GM23248 (cell line): ENCODE measurements around the gene SSTR5. TPM values are rescaled to one million over a fixed set of nuclear protein-coding genes. Genes with fewer than 3 reads are reported as not detected.

Experiments used
- DNase-seq: peaks from one replicate; pipeline ENCODE4 v3.0.0-alpha.2; 2015
- H2AFZ ChIP-seq: fragments of 200-600 bp; sonication (generic); 2 replicates; pipeline ENCODE4 v1.6.1; 2016; ENCODE audit warnings: antibody characterized with exemption
- H3F3A ChIP-seq: fragments of 200-600 bp; sonication (generic); 2 replicates; pipeline ENCODE4 v1.6.1; 2016; ENCODE audit warnings: mild to moderate bottlenecking, antibody characterized with exemption, mixed run types; ENCODE audit not compliant: insufficient read depth
- H3K27ac ChIP-seq: fragments of 200-600 bp; sonication (generic); 2 replicates; pipeline ENCODE4 v1.5.1; 2016; ENCODE audit warnings: mild to moderate bottlenecking
- H3K27me3 ChIP-seq: fragments of 200-600 bp; sonication (generic); replicated peaks from 2 replicates; pipeline ENCODE4 v1.6.1; 2016; ENCODE audit warnings: mild to moderate bottlenecking; ENCODE audit not compliant: insufficient read depth
- H3K36me3 ChIP-seq: fragments of 200-600 bp; sonication (generic); 2 replicates; pipeline ENCODE4 v1.6.1; 2016; ENCODE audit warnings: low read depth, mild to moderate bottlenecking
- H3K4me1 ChIP-seq: fragments of 200-600 bp; sonication (generic); 2 replicates; pipeline ENCODE4 v1.6.1; 2016; ENCODE audit warnings: mild to moderate bottlenecking; ENCODE audit not compliant: insufficient read depth
- H3K4me2 ChIP-seq: fragments of 200-600 bp; sonication (generic); one replicate; pipeline ENCODE4 v1.6.1; 2016; ENCODE audit warnings: mild to moderate bottlenecking; ENCODE audit not compliant: unreplicated experiment
- H3K4me3 ChIP-seq: fragments of 200-600 bp; sonication (generic); 2 replicates; pipeline ENCODE4 v1.5.1; 2016; ENCODE audit warnings: mild to moderate bottlenecking
- H3K79me2 ChIP-seq: fragments of 200-600 bp; sonication (generic); 2 replicates; pipeline ENCODE4 v1.6.1; 2016; ENCODE audit warnings: mild to moderate bottlenecking; ENCODE audit not compliant: insufficient read depth
- H3K9ac ChIP-seq: fragments of 200-600 bp; sonication (generic); 2 replicates; pipeline ENCODE4 v1.6.1; 2016; ENCODE audit warnings: mild to moderate bottlenecking
- H3K9me2 ChIP-seq: fragments of 200-600 bp; sonication (generic); 2 replicates; pipeline ENCODE4 v1.6.1; 2016; ENCODE audit warnings: mixed run types, mild to moderate bottlenecking, moderate library complexity; ENCODE audit not compliant: insufficient read depth
- H3K9me3 ChIP-seq: fragments of 200-600 bp; sonication (generic); one replicate; pipeline ENCODE4 v1.6.1; 2017; ENCODE audit warnings: low read depth
- H4K20me1 ChIP-seq: fragments of 200-600 bp; sonication (generic); 2 replicates; pipeline ENCODE4 v1.6.0; 2016; ENCODE audit not compliant: insufficient read depth
- EZH2 ChIP-seq: fragments of 200-600 bp; sonication (generic); IDR thresholded peaks from 2 replicates; pipeline ENCODE4 v1.6.1; 2018; ENCODE audit warnings: antibody characterized with exemption, mild to moderate bottlenecking; ENCODE audit not compliant: insufficient read depth, poor library complexity, severe bottlenecking
- EZH2phosphoT487 ChIP-seq: fragments of 200-600 bp; sonication (generic); IDR thresholded peaks from 2 replicates; pipeline ENCODE4 v1.6.1; 2018; ENCODE audit warnings: antibody characterized with exemption, moderate library complexity, mild to moderate bottlenecking, low read depth; ENCODE audit not compliant: insufficient read depth
- WGBS, 2 experiments: methylation state at CpG; one replicate each; pipeline ENCODE4 v1.1.6; 2015 to 2017; ENCODE audit warnings: low lambda C conversion rate in 2 of 2, low coverage in 1 of 2; ENCODE audit errors: missing lambda C conversion rate in 2 of 2; 5-methylcytosine and 5-hydroxymethylcytosine counted together
- in situ Hi-C: fragments of 300-500 bp; cut with MboI; formaldehyde crosslinking; loops from 2 replicates; pipeline ENCODE4 v1.15.0; 2020
- polyA plus RNA-seq: library from polyadenylated mRNA; unstranded; fragments of >200 nt; fragmentation: Nextera tagmentation; extraction: Ambion mirVana; gene quantifications from 2 replicates; pipeline ENCODE4 v1.2.1, GENCODE V29; 2016
- total RNA-seq: library from RNA; depleted of rRNA; stranded (reverse); fragments of >200 nt; shearing (Covaris generic); gene quantifications from 2 replicates; pipeline ENCODE4 v1.2.3, GENCODE V29; 2014

The SSTR5 gene
- total and polyA plus RNA-seq, 2 experiments from 2014 or later = not detected

DNA sequence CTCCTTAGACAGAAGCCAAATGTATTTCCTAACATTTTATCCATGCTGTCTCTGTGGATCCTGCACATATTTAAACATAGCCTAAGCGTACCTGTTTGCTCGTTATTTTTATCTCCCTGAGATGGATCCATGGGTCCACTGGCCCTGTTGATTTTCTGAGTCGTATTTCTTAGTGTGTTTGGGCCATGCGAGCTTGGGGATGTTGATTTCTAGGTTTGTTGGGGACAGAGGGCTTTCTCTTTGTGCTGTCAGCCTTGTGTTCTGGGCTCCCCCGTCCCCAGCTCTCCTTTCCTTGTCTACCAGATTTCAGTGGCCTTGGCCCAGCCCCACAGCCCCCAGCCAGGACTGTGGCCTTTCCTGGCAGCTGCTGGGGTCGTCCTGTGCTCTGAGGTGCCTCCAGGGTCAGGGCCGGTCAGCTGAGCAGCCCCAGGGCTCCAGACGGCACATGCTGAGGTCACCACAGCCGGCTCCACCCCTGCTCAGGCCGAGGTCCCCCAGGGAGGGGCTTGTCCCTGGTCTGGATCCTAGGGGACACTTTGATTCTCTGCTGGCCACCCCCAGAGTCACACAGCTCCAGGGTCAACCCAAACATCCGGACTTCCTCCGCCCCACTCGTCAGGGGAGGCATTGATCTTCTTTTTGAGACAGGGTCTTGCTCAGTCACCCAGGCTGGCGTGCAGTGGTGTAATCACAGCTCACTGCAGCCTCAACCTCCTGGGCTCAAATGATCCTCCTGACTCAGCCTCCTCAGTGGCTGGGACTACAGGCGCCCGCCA is 4.4 kb downstream of the SSTR5 start:
- Histone ChIP-seq H4K20me1 (no peaks in the 10 kb centered on the region), H3K4me1 (no peaks in the 10 kb centered on the region), H3K9me2 (no peaks in the 10 kb centered on the region), H3K4me2 (no peak overlapping the region), H3K4me3 (no peak overlapping the region), H3K27me3 (peaks cover 8% of the 10 kb centered on the region), H3K9ac (no peak overlapping the region), H3K79me2 (no peaks in the 10 kb centered on the region), H2AFZ (no peak overlapping the region), H3F3A (no peaks in the 10 kb centered on the region), H3K9me3 (no peaks in the 10 kb centered on the region), H3K27ac (no peak overlapping the region), H3K36me3 (no peaks in the 10 kb centered on the region)
- TF ChIP-seq EZH2phosphoT487 (no peak), EZH2 (no peak)
- in situ Hi-C loops = no loop called here
- 37% methylated on average over 16 of the region's 16 CpGs for WGBS, 2 experiments
- DNase-seq = no peak

DNA sequence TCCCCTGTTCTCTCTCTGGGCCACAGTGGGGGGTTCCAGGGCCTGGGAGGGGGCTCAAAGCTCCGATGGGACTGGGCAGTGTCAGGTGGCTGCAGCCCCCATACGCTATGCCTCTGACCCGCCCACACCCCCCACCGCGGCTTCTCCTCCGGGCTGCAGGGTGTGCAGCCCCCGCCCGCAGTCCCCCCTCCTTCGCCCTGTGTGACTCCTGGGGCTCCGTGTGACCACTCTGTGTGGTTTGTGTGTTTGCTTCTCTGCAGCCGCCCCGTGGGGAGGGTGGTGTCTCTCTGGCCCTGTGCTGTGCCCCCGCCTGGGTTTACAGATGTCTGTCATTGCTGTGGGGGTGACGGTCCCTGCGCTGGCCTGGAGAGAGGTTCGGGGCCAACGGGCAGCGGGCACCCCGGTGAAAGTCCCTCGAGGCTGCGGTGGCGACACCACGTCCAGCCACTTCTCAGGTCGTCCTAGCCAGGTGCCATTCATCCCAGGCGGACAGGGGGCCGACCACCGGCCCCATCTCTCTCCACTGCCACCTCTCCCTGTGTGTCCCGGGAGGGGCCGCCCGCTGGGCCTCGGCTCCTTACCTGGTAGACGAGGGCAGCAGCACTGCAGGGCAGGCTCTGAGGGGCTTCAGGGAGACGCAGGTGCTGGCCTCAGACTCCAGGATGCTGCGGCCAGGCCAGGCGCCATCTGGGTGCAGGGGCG is 5.5 kb downstream of the SSTR5 start:
- H2AFZ ChIP-seq = no peak overlapping the region
- TF ChIP-seq EZH2 (no peak), EZH2phosphoT487 (no peak)
- no peaks in the 10 kb centered on the region for H3K9me2 ChIP-seq
- in situ Hi-C loops = no loop called here
- H3K36me3 ChIP-seq = no peaks in the 10 kb centered on the region
- H4K20me1 ChIP-seq = no peaks in the 10 kb centered on the region
- no peaks in the 10 kb centered on the region for H3K79me2 ChIP-seq
- no peak overlapping the region for H3K27ac ChIP-seq
- no peaks in the 10 kb centered on the region for H3K9me3 ChIP-seq
- H3K4me3 ChIP-seq = no peak overlapping the region
- no peak overlapping the region for H3K4me2 ChIP-seq
- DNase-seq = no peak
- 64 to 68% methylated on average over 28 to 36 of the region's 36 CpGs for WGBS, 2 experiments
- H3F3A ChIP-seq = no peaks in the 10 kb centered on the region
- peaks cover 4% of the 10 kb centered on the region; the same call in 1 of the 2 replicates for H3K27me3 ChIP-seq
- H3K4me1 ChIP-seq = no peaks in the 10 kb centered on the region
- H3K9ac ChIP-seq = no peak overlapping the region

DNA sequence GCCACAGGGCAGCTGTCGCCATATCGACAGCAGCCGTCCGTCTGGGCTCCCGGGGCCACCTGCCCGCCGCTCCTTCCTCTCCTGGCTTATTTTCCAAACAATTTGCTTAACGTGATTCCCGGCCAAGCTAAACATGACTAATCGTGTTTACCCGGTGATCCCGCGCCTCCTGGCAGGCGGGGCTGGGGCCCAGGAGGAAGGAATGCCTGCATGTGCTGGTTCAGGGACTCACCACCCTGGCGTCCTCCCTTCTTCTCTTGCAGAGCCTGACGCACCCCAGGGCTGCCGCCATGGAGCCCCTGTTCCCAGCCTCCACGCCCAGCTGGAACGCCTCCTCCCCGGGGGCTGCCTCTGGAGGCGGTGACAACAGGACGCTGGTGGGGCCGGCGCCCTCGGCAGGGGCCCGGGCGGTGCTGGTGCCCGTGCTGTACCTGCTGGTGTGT is 6.1 kb downstream of the SSTR5 start:
- Histone ChIP-seq H3K9me3 (no peaks in the 10 kb centered on the region), H3K4me1 (no peaks in the 10 kb centered on the region), H3K4me3 (no peak overlapping the region), H3K36me3 (no peaks in the 10 kb centered on the region), H3K9ac (no peak overlapping the region), H3K9me2 (no peaks in the 10 kb centered on the region), H3K4me2 (no peak overlapping the region), H3K27ac (no peak overlapping the region), H2AFZ (no peak overlapping the region), H3K79me2 (no peaks in the 10 kb centered on the region), H3K27me3 (peaks cover 4% of the 10 kb centered on the region; the same call in 1 of the 2 replicates), H3F3A (no peaks in the 10 kb centered on the region), H4K20me1 (no peaks in the 10 kb centered on the region)
- in situ Hi-C loops = no loop called here
- TF ChIP-seq EZH2phosphoT487 = no peak
- no peak for TF ChIP-seq EZH2
- 51 to 52% methylated on average over 23 to 26 of the region's 28 CpGs for WGBS, 2 experiments
- peak; percentile 45 for DNase-seq

DNA sequence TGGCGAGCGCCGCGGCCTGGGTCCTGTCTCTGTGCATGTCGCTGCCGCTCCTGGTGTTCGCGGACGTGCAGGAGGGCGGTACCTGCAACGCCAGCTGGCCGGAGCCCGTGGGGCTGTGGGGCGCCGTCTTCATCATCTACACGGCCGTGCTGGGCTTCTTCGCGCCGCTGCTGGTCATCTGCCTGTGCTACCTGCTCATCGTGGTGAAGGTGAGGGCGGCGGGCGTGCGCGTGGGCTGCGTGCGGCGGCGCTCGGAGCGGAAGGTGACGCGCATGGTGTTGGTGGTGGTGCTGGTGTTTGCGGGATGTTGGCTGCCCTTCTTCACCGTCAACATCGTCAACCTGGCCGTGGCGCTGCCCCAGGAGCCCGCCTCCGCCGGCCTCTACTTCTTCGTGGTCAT is 6.8 kb downstream of the SSTR5 start:
- H3K79me2 ChIP-seq = no peaks in the 10 kb centered on the region
- no peaks in the 10 kb centered on the region for H3K4me1 ChIP-seq
- H3K4me3 ChIP-seq = no peak overlapping the region
- H3K4me2 ChIP-seq = no peak overlapping the region
- no peaks in the 10 kb centered on the region for H4K20me1 ChIP-seq
- H3K9ac ChIP-seq = no peak overlapping the region
- no peaks in the 10 kb centered on the region for H3K36me3 ChIP-seq
- 92 to 93% methylated on average over 38 to 43 of the region's 43 CpGs for whole genome bisulfite sequencing, 2 experiments
- no peak for TF ChIP-seq EZH2phosphoT487
- no peak for TF ChIP-seq EZH2
- no peak overlapping the region for H3K27ac ChIP-seq
- no peak overlapping the region for H2AFZ ChIP-seq
- in situ Hi-C loops = no loop called here
- no peak for DNase-seq
- H3F3A ChIP-seq = no peaks in the 10 kb centered on the region
- H3K9me2 ChIP-seq = no peaks in the 10 kb centered on the region
- H3K27me3 ChIP-seq = peaks cover 4% of the 10 kb centered on the region; the same call in 1 of the 2 replicates
- no peaks in the 10 kb centered on the region for H3K9me3 ChIP-seq
